K562 (cell line): ENCODE measurements around the gene AGPAT2. TPM values are rescaled to one million over a fixed set of nuclear protein-coding genes. Genes with fewer than 3 reads are reported as not detected.
A peak's percentile ranks its signal among the peaks of the same experiment; 100 is the strongest.

ENCODE experiments used
- BDP1 ChIP-seq: IDR thresholded peaks from 3 replicates; pipeline ENCODE4 v1.6.1; 2011; ENCODE audit not compliant: insufficient read length, insufficient read depth
- CBX2 ChIP-seq: fragments of 200-600 bp; sonication (generic); IDR thresholded peaks from one replicate; pipeline ENCODE4 v1.6.1; 2012; ENCODE audit warnings: mild to moderate bottlenecking, low read length, inconsistent platforms; ENCODE audit not compliant: insufficient read depth, poor library complexity, severe bottlenecking
- GTF2E2 ChIP-seq: fragments of 200-800 bp; sonication (Bioruptor generic); IDR thresholded peaks from 2 replicates; pipeline ENCODE4 v1.6.1; 2016; ENCODE audit warnings: missing genetic modification characterization, missing compliant biosample characterization
- MAFG ChIP-seq: fragments of 450-650 bp; conservative IDR thresholded peaks from 2 replicates; pipeline ENCODE4 v1.6.1; 2016; ENCODE audit warnings: missing genetic modification characterization, missing compliant biosample characterization
- MAZ ChIP-seq, 2 experiments: fragments of 450-650 bp in 1 of 2; sonication (generic) in 1 of 2; formaldehyde crosslinking; IDR thresholded peaks in 1 of 2; conservative IDR thresholded peaks in 1 of 2; 2 replicates each; pipeline versions ENCODE4 v1.4.0 to v1.5.0; 2020; ENCODE audit warnings: mild to moderate bottlenecking in 1 of 2, missing genetic modification reagents in 1 of 2
- MCM5 ChIP-seq: fragments of 450-650 bp; IDR thresholded peaks from 2 replicates; pipeline ENCODE4 v1.6.1; 2016; ENCODE audit warnings: low read depth
- NFYB ChIP-seq: IDR thresholded peaks from 2 replicates; pipeline ENCODE4 v1.6.1; 2011; ENCODE audit warnings: mild to moderate bottlenecking, moderate library complexity; ENCODE audit not compliant: insufficient read length; ENCODE audit errors: extremely low read depth
- PHF21A ChIP-seq: fragments of 450-650 bp; IDR thresholded peaks from 2 replicates; pipeline ENCODE4 v1.6.1; 2017; ENCODE audit warnings: low read depth, borderline replicate concordance
- PML ChIP-seq: IDR thresholded peaks from 2 replicates; pipeline ENCODE4 v1.6.1; 2012; ENCODE audit warnings: low read length, inconsistent platforms
- SIN3A ChIP-seq, 2 experiments: fragments of 150-350 bp in 1 of 2; IDR thresholded peaks; 2 replicates each; pipeline ENCODE4 v1.6.1; 2011 to 2016; ENCODE audit warnings: borderline replicate concordance in 2 of 2, low read depth in 2 of 2, low read length in 2 of 2, mild to moderate bottlenecking in 2 of 2, moderate library complexity in 2 of 2; ENCODE audit not compliant: control insufficient read depth in 1 of 2
- SLC30A9 ChIP-seq: fragments of 250-450 bp; sonication (Bioruptor Pico); IDR thresholded peaks from 2 replicates; pipeline ENCODE4 v1.8.0; 2022; ENCODE audit warnings: mild to moderate bottlenecking, moderate library complexity
- TRIM28 ChIP-seq: fragments of 450-650 bp; IDR thresholded peaks from 2 replicates; pipeline ENCODE4 v1.6.1; 2017
- ZC3H4 ChIP-seq: sonication (generic); formaldehyde crosslinking; IDR thresholded peaks from 2 replicates; pipeline ENCODE4 v1.9.0; 2021; ENCODE audit warnings: missing genetic modification reagents, borderline replicate concordance
- ZNF140 ChIP-seq: fragments of 250-450 bp; sonication (Bioruptor Pico); IDR thresholded peaks from 2 replicates; pipeline ENCODE4 v1.8.0; 2021; ENCODE audit warnings: moderate library complexity, mild to moderate bottlenecking, inconsistent platforms
- ZNF184 ChIP-seq: sonication (generic); formaldehyde crosslinking; IDR thresholded peaks from 2 replicates; pipeline ENCODE4 v1.5.0; 2020; ENCODE audit warnings: missing genetic modification reagents
- ZNF431 ChIP-seq: sonication (generic); formaldehyde crosslinking; IDR thresholded peaks from 2 replicates; pipeline ENCODE4 v1.8.0; 2022; ENCODE audit warnings: mild to moderate bottlenecking, missing genetic modification reagents
- ZNF780A ChIP-seq: fragments of 250-450 bp; sonication (Bioruptor Pico); IDR thresholded peaks from 2 replicates; pipeline ENCODE4 v1.5.0; 2021; ENCODE audit warnings: mild to moderate bottlenecking
- polyA plus RNA-seq, 8 experiments: library from polyadenylated mRNA; depleted of rRNA in 4 of 8; stranded (reverse) in 5 of 8; unstranded in 3 of 8; fragments of >200 nt; fragmentation: Nextera tagmentation in 2 of 8; fragmentation: Illumina TruSeq in 1 of 8; extraction: Ambion mirVana in 2 of 8; extraction: Trizol in 1 of 8; gene quantifications; 2 replicates each; pipeline versions ENCODE4 v1.2.1 to v1.2.3, GENCODE V29; 2011 to 2014; ENCODE audit warnings: inconsistent platforms in 1 of 8, missing spikeins in 1 of 8
- total RNA-seq, 7 experiments: library from RNA; depleted of rRNA in 6 of 7; stranded (reverse); fragments of >200 nt in 6 of 7; fragmentation: Illumina TruSeq in 2 of 7; extraction: Trizol in 2 of 7; gene quantifications; 2 replicates each; pipeline versions ENCODE4 v1.2.1 to v1.2.3, GENCODE V29; 2011 to 2021; ENCODE audit warnings: low replicate concordance in 1 of 7
- TF ChIP-seq, protein P1 (sequence below): fragments of 250-450 bp; sonication (Bioruptor Pico); IDR thresholded peaks from 2 replicates; pipeline ENCODE4 v1.8.0; 2022; ENCODE audit warnings: moderate library complexity, mild to moderate bottlenecking, inconsistent platforms
- TF ChIP-seq, protein P2 (sequence below): IDR thresholded peaks from 3 replicates; pipeline ENCODE4 v1.6.1; 2011; ENCODE audit warnings: borderline replicate concordance, mild to moderate bottlenecking; ENCODE audit not compliant: insufficient read length, insufficient read depth
- TF ChIP-seq, protein P3 (sequence below): sonication (generic); formaldehyde crosslinking; IDR thresholded peaks from 2 replicates; pipeline ENCODE4 v1.8.0; 2022; ENCODE audit warnings: mild to moderate bottlenecking, missing genetic modification reagents, borderline replicate concordance
- TF ChIP-seq, protein P4 (sequence below): fragments of 450-650 bp; IDR thresholded peaks from 2 replicates; pipeline ENCODE4 v1.6.1; 2016

Gene AGPAT2
- total and polyA plus RNA-seq, 9 of the 15 experiments (the other 6 are each of a cell fraction or from before 2014, with no cell fraction given): 0.13 to 54.5 (median 23.9) TPM

- TF ChIP-seq, protein P1, sequence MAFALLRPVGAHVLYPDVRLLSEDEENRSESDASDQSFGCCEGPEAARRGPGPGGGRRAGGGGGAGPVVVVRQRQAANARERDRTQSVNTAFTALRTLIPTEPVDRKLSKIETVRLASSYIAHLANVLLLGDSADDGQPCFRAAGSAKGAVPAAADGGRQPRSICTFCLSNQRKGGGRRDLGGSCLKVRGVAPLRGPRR (CRISPR knock-in tag): no peak
- no peak for TF ChIP-seq ZNF140 (CRISPR knock-in tag)
- TF ChIP-seq, protein P2, sequence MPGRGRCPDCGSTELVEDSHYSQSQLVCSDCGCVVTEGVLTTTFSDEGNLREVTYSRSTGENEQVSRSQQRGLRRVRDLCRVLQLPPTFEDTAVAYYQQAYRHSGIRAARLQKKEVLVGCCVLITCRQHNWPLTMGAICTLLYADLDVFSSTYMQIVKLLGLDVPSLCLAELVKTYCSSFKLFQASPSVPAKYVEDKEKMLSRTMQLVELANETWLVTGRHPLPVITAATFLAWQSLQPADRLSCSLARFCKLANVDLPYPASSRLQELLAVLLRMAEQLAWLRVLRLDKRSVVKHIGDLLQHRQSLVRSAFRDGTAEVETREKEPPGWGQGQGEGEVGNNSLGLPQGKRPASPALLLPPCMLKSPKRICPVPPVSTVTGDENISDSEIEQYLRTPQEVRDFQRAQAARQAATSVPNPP: no peak
- no peak; the same call in none of the 2 replicates for TF ChIP-seq ZC3H4 (CRISPR knock-in tag)
- TF ChIP-seq PML: no peak
- TF ChIP-seq NFYB: no peak
- TF ChIP-seq, protein P3, sequence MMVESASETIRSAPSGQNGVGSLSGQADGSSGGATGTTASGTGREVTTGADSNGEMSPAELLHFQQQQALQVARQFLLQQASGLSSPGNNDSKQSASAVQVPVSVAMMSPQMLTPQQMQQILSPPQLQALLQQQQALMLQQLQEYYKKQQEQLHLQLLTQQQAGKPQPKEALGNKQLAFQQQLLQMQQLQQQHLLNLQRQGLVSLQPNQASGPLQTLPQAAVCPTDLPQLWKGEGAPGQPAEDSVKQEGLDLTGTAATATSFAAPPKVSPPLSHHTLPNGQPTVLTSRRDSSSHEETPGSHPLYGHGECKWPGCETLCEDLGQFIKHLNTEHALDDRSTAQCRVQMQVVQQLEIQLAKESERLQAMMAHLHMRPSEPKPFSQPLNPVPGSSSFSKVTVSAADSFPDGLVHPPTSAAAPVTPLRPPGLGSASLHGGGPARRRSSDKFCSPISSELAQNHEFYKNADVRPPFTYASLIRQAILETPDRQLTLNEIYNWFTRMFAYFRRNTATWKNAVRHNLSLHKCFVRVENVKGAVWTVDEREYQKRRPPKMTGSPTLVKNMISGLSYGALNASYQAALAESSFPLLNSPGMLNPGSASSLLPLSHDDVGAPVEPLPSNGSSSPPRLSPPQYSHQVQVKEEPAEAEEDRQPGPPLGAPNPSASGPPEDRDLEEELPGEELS (CRISPR knock-in tag): no peak
- TF ChIP-seq CBX2: no peak
- no peak for TF ChIP-seq BDP1
- no peak for TF ChIP-seq SLC30A9
- no peak for TF ChIP-seq MCM5
- TF ChIP-seq ZNF780A (CRISPR knock-in tag): no peak
- TF ChIP-seq MAFG (tag): no peak
- peak; percentile 78 to 91; a peak in 3 of 4 replicates for TF ChIP-seq SIN3A (IDR thresholded peaks at IDR 0.05; ENCODE audit: borderline replicate concordance in 2 of 2, control insufficient read depth in 1 of 2, low read depth in 2 of 2, low read length in 2 of 2)
- no peak; a peak in 1 of 4 replicates for TF ChIP-seq MAZ (CRISPR knock-in tag; conservative IDR thresholded peaks at IDR 0.05 in 1 of 2, IDR thresholded peaks at IDR 0.05 in 1 of 2)
- TF ChIP-seq ZNF184 (CRISPR knock-in tag): no peak
- no peak for TF ChIP-seq TRIM28
- TF ChIP-seq, protein P4, sequence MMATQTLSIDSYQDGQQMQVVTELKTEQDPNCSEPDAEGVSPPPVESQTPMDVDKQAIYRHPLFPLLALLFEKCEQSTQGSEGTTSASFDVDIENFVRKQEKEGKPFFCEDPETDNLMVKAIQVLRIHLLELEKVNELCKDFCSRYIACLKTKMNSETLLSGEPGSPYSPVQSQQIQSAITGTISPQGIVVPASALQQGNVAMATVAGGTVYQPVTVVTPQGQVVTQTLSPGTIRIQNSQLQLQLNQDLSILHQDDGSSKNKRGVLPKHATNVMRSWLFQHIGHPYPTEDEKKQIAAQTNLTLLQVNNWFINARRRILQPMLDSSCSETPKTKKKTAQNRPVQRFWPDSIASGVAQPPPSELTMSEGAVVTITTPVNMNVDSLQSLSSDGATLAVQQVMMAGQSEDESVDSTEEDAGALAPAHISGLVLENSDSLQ: no peak
- no peak for TF ChIP-seq PHF21A
- TF ChIP-seq GTF2E2 (tag): no peak
- no peak for TF ChIP-seq ZNF431 (CRISPR knock-in tag)
Measured at GRCh38 chr9:136664000-136664915, 23.0 kb downstream of the AGPAT2 start (continued).
